HG02610 (cell line): ENCODE results near the gene FAM180A.

Experiments
- ATAC-seq: cut with Tn5 transposase; IDR thresholded peaks from one replicate; pipeline ENCODE4 v1.9.1; 2021; ENCODE audit warnings: mild to moderate bottlenecking, moderate library complexity; ENCODE audit not compliant: unreplicated experiment

The FAM180A gene

GRCh38 chr7:135771961-135772638 lies 23.5 kb upstream of the FAM180A start:
- no peak for ATAC-seq

GRCh38 chr7:135771051-135771450 lies 22.4 kb upstream of the FAM180A start:
- ATAC-seq, result no peak

GRCh38 chr7:135770139-135770710 lies 21.6 kb upstream of the FAM180A start:
- no peak for ATAC-seq

- ATAC-seq, result no peak
Measured at GRCh38 chr7:135769005-135769802, 20.6 kb upstream of the FAM180A start.

GRCh38 chr7:135768467-135768866 lies 19.9 kb upstream of the FAM180A start:
- ATAC-seq, result no peak

- ATAC-seq, result no peak
Measured at GRCh38 chr7:135768064-135768463, 19.5 kb upstream of the FAM180A start.

GRCh38 chr7:135763261-135763660 lies 14.6 kb upstream of the FAM180A start:
- no peak for ATAC-seq

- no peak for ATAC-seq
Measured at GRCh38 chr7:135761751-135762488, 13.3 kb upstream of the FAM180A start.

- no peak for ATAC-seq
Measured at GRCh38 chr7:135759532-135759931, 10.9 kb upstream of the FAM180A start.

- no peak for ATAC-seq
Measured at GRCh38 chr7:135758531-135758932, 9.9 kb upstream of the FAM180A start.

GRCh38 chr7:135757719-135758411 lies 9.3 kb upstream of the FAM180A start:
- ATAC-seq, result no peak

- no peak for ATAC-seq
Measured at GRCh38 chr7:135756191-135756590, 7.6 kb upstream of the FAM180A start.

- ATAC-seq, result no peak
Measured at GRCh38 chr7:135755351-135755753, 6.7 kb upstream of the FAM180A start.

- no peak for ATAC-seq
Measured at GRCh38 chr7:135753616-135754413, 5.2 kb upstream of the FAM180A start.

GRCh38 chr7:135747366-135747765 lies 1.2 kb downstream of the FAM180A start:
- no peak for ATAC-seq

- ATAC-seq, result no peak
Measured at GRCh38 chr7:135745703-135746312, 2.8 kb downstream of the FAM180A start.

GRCh38 chr7:135744938-135745702 lies 3.5 kb downstream of the FAM180A start:
- ATAC-seq, result no peak

- no peak for ATAC-seq
Measured at GRCh38 chr7:135743907-135744731, 4.5 kb downstream of the FAM180A start.
